Right renal pelvis (tissue), 4 donors: ENCODE data around the gene BEGAIN. TPM values are rescaled to one million over a fixed set of nuclear protein-coding genes. Genes with fewer than 3 reads are reported as not detected.

Experiments
- DNase-seq, 4 donors: peaks; one replicate each; pipeline ENCODE4 v3.0.0-alpha.2; 2013; ENCODE audit warnings: low read depth in 4 of 4, low spot score in 3 of 4, missing footprints in 1 of 4
- polyA plus RNA-seq, 4 donors: library from polyadenylated mRNA; unstranded; fragments of 120-200 nt; gene quantifications; one replicate each; pipeline ENCODE4 v1.2.1, GENCODE V29; 2013; ENCODE audit not compliant: insufficient read length in 4 of 4

Gene BEGAIN
- polyA plus RNA-seq, 4 donors = 1.5 to 3.0 (median 2.3) TPM

DNA sequence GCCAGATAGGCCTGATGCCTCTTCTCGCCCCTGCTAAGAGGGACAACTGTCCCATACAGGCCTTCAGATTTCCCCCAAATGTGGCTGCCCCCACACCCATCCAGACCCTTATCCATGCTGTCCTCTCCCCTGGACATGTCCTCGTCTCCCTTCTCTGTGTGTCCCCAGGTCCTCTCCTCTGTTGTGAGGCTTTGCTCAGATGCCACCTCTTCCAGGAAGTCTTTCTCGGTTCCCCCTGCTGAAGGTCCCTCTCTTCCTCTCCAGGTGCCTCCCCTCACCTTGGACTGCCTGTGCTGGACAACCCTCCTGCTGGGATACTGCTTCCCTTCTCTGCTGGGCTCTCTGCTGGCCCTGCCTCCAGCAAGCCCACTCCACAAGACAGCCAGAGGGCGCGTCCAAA, 33.7 kb downstream of the BEGAIN start:
- DNase-seq = no peak

DNA sequence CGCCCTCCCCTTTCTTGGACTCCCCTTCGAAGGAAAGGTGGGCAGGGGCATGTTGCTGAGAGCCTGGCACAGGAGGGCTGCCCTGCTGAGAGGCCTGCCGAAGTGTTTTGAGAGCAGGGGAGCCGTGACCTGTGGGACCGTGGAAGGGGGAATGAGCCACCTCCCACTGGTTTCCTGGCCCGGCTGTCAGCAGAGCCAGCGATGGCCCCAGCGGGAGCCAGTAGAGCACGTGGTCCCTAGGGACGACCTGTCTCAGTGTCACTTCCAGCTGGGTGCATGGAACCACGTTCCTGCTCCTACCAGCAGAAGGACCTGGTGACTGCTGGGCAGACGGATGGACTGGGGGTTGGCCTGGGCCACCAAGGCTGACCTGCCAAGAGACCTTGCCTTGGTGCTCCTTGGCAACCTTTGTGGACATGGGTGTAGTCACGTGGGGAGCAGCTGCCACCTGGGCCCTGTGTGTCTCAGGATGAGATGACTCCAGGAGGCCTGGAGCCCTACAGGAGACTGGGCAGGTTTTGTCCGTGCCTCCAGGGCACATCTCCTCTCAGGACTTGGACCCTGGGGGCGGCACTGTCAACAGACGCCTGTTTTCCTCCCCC, 34.6 kb downstream of the BEGAIN start:
- DNase-seq = no peak

DNA sequence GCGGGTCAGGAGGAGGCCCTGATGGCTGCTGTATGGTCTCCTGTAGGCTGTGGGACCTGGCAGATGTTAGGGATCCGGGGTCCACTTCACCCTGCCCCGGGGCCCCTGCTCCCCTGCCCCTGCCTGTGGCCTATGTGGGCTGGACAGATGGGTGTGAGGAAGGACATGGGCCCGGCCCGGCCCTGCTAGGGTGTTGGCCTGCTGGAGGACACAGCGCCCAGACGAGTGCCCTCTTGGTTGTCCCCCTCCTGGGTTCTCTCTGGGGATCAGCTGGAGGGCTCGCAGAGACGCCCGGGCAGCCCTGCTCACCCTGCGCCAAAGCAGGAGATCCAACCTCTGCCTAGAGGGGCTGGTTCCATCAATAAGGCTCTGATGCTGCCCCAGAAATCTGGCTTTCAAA, 36.2 kb downstream of the BEGAIN start:
- no peak for DNase-seq

DNA sequence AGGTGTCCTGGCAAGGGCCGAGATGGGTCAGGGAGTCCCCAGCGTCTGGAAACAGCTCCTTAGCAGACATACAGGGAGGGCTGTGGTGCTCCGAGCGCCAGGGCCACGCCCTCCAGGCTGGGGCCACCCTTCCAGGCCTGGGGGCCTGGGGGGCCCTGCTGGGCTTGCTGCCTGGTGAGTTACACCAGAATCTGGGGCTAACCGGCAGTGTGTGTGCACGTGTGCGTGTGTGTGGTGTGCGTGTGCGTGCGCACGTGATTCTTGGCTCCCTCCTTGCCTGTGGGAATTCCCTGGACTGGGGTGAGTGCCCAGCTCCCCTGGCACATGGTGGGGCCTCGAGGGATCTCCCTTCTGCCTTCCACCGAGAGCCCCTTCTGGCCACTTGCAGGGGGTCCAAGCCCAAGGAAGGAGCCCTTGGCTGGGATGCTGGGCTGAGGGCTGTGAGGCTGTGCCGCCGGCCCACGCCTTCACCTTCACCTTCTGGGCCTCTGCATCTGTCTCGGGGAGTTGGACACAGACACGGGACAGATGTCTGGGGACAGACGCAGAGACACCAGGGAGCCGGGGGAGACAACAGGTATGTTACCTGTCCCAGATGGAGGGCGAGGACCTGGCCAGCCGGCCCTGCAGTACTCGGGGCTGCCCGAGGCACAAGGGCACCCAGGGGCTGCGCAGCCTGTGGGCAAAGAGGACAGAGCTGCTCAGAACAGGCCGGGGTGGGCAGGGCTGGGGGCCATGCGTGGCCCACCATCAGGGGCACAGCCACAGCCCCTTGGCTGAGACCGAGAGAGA, 37.2 kb downstream of the BEGAIN start:
- no peak for DNase-seq

DNA sequence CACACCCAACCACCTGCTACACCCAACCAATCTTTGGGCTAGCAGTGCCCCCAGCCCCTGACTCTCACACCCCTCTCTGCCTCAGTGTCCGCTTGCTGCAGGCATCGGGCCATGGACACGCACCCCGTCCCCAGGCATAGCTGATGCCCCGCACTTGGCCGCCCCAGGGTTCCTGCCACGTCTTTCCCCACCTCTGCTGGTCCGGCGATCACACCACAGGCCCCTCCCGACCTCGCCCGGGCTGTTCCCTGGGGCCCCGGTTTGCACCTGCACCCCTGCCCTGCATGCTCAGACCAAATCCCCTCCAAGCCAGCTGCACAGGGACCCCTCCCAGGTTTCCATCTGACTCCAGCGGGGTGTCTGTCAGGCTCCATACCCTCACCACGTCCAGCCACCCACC, 38.3 kb downstream of the BEGAIN start:
- DNase-seq = no peak

DNA sequence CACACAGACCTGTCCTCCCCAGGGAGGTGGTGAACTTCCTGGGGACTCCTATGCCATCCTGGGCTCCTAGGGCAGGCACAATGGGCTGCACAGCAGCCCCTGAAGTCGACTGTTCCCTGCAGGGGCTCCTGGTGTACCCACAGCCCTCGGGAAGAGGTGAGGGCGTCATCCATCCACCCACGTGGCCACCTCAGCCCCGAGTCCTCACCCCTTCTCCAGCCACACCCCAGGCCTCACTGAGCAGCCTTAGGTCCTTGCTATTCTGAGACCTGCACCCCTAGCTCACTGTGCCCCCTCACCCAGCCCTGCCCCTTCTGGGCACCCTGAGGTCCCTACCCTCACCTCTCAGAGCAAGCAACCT, 38.9 kb downstream of the BEGAIN start:
- no peak for DNase-seq

DNA sequence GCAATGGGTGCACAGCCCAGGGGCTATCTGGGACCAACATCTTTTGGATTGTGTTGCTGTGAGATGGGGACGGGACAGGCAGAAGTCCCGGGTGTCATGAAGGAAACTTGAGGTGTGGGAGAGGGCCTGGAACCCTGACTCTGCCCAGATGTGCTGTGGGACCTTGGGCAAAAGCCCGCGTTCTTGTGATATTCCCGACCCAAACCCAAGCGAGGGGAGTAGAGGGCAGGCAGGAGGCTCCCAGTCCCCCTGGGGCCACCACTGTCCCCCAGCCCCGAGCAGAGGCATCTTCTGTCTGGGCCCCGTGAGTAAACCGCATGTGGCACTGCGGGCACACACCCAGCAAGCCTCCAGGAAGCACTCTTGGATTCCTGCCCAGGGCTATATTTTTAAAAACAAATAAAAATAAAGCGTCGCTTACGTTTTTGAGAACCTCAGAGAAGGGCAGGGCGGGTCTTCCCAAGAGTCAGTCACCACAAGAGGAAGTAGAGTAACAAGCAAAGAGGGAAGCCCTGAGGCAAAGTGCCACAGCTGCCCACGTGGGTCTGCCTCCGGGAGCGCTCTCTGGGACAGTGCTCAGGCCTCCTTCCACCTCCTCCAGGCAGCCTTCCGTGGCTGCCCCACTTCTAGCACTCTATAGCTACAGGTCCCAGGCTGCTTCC, 39.5 kb downstream of the BEGAIN start:
- no peak for DNase-seq

DNA sequence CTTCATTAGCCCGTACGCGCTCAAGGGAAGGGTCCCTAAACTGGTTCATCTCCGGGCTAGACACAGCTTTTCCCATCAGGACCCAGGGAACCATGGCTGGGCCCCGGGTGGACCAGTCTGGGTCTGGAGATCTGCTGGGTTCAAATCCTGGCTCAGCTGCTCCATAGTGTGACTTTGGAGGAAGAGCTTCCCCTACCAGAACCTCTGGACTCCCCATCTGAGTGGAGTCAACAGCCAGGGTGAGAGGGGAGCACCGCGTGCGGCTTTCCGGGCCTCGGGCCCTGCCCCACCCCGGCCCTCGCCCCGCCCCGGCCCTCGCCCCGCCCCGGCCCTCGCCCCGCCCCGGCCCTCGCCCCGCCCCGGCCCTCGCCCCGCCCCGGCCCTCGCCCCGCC, 41.2 kb downstream of the BEGAIN start:
- DNase-seq = no peak

DNA sequence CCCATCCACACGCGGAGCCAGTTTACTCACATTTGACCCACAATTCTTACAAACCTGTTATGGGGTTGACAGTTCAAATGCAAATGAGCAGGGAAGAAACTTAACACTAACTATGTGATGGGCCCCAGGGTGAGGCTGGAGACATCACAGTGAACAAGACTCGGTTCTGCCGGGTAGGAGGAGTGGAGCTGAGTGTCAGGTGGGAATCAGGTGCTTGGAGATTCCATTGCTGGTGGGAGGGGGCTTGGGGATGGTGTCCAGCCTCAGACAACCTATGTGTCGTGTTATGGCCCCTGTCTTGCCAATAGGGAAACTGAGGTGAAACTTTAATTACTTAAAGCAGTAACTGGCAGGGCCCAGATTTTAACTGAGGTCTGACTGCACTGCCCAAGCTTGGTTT, 41.9 kb downstream of the BEGAIN start:
- DNase-seq = no peak

DNA sequence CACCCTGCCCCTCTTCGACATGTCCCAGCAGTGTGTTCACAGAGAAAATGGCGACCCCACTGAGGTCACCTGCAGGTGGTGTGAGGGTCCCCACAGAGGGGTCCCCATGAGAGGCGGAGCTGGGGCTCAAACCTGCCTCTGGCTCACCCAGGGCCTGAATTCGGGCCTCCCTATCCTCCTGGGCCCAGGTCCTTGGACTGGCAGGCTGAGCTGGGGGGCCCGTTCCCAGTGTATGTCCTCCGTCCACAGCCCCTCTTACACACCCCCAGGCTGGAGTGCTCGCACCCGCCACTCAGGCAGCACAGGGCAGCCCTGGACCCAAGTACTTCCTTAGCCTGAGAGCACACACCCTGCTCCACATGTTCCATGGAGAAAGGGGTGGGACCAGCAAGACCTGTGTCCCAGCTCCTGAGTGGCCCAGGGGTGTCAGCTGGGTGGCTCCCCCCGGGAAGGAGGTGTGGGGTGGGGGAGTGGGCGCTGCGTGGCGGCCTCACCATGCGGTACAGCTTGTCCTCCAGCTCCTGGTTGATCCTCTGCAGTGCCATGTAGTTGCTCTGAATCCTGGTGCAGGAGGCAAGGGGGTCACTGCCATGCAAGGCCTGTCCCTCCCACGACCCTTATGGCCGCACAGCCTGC, 42.6 kb downstream of the BEGAIN start:
- no peak for DNase-seq

DNA sequence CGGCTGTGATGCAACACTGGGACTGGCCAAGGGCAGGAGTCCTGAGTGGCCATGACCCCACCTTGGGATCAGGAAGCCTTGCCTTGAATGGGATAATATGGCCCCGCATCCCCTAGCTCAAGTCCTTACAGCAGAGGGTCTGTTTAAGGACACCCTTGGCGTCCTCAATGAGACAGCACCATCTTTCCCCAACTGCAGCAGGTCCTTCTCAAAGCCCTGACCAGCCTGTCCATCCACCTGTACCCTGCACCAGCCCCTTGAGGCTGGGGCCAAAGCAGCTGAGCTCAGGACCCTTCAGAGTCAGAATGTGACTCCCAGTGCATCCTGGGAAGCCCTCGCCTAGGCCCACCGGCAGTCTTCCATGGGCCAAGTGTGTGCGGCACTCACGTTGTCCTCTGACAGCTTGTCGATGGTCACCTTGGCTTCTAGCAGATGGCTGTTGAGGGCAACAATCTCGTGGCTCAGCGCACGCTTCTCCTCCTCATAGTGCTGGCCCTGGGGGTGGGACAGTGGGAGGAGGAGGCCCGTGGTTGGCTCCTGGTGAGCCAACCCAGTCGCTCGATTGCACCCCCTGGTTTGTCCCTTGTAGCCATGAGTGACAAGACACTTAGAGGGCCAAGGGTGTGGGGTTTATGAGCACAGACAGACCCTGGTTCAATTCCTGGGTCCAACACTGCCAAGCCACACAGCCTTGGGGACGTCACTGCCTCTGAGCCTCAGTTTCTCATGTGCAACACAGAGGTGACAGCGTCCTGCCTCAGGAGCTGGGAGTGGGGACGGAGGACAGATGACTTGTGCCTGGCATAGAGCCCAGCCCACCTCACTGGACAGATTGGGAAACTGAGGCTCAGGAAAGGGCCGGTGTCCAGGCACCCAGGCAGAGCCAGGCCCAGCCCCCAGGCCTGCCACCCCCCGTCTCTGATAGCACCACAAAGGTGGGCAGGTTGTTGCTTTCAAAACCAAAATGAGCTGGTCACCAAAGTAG, 43.5 kb downstream of the BEGAIN start:
- DNase-seq = no peak

DNA sequence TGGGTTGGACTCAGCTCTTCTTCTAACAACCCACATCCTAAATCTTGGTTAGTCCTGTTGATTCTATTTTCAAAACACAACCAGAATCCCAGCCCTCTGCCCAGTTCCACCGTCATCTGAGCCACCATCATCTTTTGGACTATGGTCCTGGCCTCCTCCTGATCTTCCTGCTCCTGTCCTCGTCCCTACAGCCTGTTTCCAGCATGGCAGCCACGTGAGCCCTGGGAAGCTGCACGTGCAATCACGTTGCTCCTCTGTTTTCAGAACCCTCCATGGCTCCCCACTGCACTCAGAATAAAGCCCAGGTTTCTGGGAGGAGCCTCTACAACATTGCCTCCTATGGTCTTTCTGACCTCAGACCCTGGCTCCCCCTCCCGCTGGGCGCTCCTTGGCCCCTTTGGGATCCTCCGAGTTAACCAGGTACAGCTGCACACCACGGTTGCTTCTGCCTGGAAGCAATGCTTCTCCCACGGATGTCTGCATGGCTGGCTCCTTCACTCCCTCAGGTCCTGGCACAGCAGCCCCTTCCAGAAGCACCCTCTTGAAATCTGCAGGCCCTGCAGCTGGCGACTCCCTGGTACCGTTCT, 44.5 kb downstream of the BEGAIN start:
- DNase-seq = no peak

DNA sequence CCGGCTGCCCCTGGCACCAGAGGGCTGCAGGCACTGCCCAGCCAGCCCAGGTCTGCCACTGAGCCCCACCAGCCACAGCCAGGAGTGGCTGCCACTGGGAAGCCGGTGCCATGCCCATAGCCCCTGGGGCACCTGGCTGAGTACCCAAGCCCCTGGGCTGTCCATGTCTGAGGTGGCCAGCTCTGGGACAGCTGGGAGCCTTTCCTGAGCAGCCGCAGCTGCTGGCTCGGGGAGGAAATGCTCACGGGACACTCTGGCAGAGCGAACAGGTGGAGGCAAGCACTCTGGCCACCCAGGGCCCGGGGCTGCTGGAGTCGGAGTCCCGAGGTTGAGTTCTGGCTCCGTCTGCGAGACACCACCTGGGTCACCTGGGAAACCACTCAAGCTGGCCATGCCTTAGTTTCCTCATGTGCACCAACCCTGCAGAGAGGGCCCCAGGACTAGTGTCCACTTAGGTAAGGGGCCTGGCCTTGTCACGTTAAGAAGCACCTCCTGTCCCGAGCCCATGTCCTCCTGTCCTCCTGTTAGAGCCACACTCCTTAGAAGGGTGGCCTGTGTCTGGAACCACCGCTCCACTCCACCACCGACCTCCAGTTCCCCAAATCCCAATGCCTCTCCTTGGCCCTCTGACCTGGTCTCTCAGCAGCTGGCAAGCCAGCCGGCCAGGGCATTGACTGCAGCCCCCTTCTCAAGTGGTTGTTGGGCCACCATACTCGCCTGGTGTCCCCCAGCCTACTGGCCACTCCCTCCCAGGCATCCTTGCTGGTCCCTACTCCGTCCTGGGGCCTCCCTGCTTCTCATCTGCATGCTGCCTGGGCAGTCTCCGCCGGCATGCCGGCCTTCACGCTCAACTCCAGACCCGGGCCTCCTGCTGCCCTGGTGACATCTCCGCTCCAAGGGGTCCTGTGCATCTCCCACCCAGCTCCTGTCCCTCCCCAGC, 45.3 kb downstream of the BEGAIN start:
- no peak for DNase-seq

DNA sequence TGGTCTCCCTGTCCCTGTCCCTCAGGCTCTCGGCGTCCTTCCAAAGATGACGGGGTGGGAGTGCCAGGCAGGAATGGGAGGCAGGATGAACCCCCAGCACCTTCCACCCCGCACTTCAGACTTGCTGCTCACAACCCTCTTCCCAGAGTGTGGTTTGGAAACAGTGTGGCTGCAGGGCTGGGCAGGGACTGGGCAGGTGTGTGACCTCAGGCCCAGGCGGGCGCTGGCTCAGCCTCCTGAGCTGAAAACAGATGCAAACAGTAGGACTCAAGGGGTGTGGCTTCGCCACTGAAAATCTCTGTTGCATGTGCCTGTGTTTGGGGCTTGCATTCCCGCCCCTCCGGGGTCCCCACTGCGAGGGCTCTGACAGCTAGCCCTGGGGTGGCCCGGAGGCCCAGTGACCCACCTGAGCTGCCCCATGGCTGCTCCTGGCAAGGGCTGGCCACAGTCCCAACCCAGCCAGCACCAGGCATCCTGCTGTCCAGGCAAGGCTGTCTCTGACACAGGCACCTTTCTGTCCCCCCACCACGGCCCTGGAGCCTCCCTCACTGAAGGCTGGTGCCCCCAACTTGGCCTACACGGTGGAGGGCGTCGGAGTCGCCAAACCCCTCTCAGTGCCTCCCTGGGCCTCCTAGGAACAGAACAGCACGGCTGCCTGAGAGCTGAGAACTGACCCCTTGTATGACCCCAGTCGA, 46.1 kb downstream of the BEGAIN start:
- no peak for DNase-seq

DNA sequence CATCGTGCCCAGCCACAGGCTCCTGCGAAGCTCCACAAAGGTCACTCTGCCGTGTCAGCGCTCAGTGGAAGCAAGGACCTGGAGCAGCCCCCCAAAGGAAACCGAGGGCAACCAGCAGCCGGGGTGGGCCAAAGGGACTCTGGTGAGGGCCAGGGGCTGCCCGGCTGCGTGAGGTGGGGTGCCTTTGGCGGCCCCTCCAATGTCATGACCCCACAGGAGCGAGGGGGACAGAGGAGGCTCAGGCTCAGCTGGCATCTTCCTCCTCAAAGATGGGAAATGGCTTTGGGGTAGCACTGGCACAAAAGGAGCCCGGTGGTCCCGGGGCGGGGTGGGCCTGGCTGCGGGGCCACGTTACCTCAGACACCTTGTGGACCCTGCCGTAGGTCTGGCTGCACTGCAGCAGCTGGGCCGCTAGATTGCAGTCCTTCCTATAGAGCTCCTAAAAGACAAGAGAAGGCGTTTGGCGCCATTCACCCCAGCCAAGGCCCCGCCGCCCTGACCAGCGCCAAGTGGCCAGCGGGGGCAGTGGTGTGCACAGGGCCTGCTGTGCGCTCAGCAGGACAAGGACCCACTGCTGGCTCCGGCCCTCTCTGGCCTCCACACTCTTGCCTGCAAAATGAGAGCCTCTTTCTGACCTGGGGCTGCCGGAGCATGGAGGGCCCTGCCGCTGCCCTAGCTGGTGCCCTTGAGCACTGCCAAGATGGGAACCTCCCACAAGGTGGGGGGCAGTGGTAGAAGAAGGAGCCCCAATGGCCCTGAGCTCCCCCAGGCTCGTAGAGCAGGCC, 46.9 kb downstream of the BEGAIN start:
- no peak for DNase-seq

DNA sequence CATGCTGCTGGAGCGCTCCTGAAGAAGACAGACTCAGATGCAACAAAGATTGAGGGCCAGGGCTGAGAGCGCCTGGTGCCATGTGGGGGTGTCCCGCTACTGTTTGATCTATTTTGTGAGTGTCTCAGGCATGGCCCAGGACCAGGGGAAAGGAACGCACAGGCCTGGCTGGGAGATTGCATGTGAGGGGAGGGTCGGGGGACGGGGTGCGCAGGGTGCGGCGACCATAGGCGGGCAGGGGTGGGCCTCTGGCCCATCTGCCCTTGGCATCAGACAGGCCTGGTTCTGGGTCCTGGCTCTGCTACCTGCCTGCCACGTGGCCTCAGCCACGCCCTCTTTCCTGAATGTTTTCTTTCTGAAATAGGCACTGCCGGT, 47.5 kb downstream of the BEGAIN start:
- no peak for DNase-seq

DNA sequence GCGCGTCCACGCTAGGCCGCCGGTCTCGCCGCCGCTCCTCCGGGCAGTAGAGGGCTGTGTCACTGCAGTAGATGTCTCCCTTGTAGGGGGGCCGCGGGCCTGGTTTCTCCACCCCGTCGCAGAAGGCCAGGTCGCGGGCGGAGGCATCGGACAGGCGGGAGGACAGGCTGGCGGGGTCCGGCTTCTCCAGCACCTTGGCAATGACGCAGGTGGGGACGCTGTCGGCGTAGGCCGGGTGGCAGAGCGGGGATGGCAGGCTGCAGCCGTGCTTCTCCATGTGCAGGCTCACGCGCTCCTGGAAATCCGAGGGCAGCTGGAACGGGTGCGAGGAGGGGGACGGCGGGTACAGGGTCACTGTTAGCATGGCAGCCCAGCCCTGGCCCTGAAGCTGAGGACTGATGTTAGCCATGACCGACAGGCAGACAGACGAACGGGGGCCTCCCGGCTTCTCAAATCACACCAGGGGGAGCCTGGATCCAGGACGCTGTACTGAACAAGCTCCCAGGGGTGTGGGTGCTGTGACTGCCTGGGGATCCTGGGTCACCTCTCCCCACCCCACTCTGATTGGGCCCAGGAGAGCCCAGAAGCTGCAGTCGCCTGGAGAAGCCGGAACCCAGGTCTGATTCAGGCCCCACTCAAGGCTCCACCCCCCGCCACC, 48.1 kb downstream of the BEGAIN start:
- no peak for DNase-seq
